Neutrophil (primary cell): ENCODE data around the gene EBF3.

Experiments used
- H3K27ac ChIP-seq: fragments of 200-600 bp; sonication (generic); 2 replicates; pipeline ENCODE4 v1.5.1; 2016; ENCODE audit warnings: mild to moderate bottlenecking, moderate library complexity
- H3K27me3 ChIP-seq: fragments of 200-600 bp; sonication (generic); 2 replicates; pipeline ENCODE4 v1.6.0; 2016; ENCODE audit warnings: mild to moderate bottlenecking
- H3K36me3 ChIP-seq: fragments of 200-600 bp; sonication (generic); 2 replicates; pipeline ENCODE4 v1.5.1; 2017
- H3K4me1 ChIP-seq, 2 experiments: fragments of 200-600 bp in 1 of 2; sonication (generic) in 1 of 2; 1 replicate in 1 of 2; 2 replicates in 1 of 2; pipeline versions ENCODE4 v1.5.1 to v1.6.1; 2013 to 2016; ENCODE audit warnings: low read depth in 1 of 2, low read length in 1 of 2, mild to moderate bottlenecking in 1 of 2, moderate library complexity in 1 of 2; ENCODE audit not compliant: control insufficient read depth in 1 of 2, insufficient read depth in 1 of 2
- H3K4me3 ChIP-seq, 2 experiments: fragments of 200-600 bp in 1 of 2; sonication (generic) in 1 of 2; 1 replicate in 1 of 2; 2 replicates in 1 of 2; pipeline ENCODE4 v1.5.1; 2013 to 2016; ENCODE audit warnings: low read depth in 1 of 2, low read length in 1 of 2, mild to moderate bottlenecking in 1 of 2, moderate library complexity in 1 of 2
- H3K9me3 ChIP-seq: fragments of 200-600 bp; sonication (generic); 2 replicates; pipeline ENCODE4 v1.5.1; 2016
- CTCF ChIP-seq: fragments of 200-600 bp; sonication (generic); IDR thresholded peaks from 2 replicates; pipeline ENCODE4 v1.5.1; 2016; ENCODE audit warnings: antibody characterized with exemption

EBF3 gene

GRCh38 chr10:129962872-129963640 lies 1.0 kb downstream of the EBF3 start:
- no peaks in the 10 kb centered on the region for H3K36me3 ChIP-seq
- peaks cover 9 to 15% of the 10 kb centered on the region in 2 experiments for H3K4me1 ChIP-seq
- peak overlapping the region in 1 of 2 experiments; percentile 8 for H3K4me3 ChIP-seq
- H3K27me3 ChIP-seq: peaks cover 100% of the 10 kb centered on the region
- no peak overlapping the region for H3K27ac ChIP-seq
- H3K9me3 ChIP-seq: no peaks in the 10 kb centered on the region
- TF ChIP-seq CTCF: no peak

GRCh38 chr10:129962031-129962871 lies 1.8 kb downstream of the EBF3 start:
- H3K36me3 ChIP-seq: no peaks in the 10 kb centered on the region
- H3K4me1 ChIP-seq: peaks cover 9 to 15% of the 10 kb centered on the region in 2 experiments
- no peaks in the 10 kb centered on the region for H3K9me3 ChIP-seq
- peaks cover 100% of the 10 kb centered on the region for H3K27me3 ChIP-seq
- no peak for TF ChIP-seq CTCF
- H3K27ac ChIP-seq: no peak overlapping the region
- no peak overlapping the region for H3K4me3 ChIP-seq

- Histone ChIP-seq H3K9me3 (no peaks in the 10 kb centered on the region), H3K4me1 (peaks cover 9 to 15% of the 10 kb centered on the region in 2 experiments), H3K27me3 (peaks cover 100% of the 10 kb centered on the region), H3K27ac (no peak overlapping the region), H3K4me3 (no peak overlapping the region), H3K36me3 (no peaks in the 10 kb centered on the region)
- TF ChIP-seq CTCF: no peak
Measured at GRCh38 chr10:129961157-129961701, 2.8 kb downstream of the EBF3 start.

GRCh38 chr10:129960481-129961156 lies 3.5 kb downstream of the EBF3 start:
- H3K9me3 ChIP-seq: no peaks in the 10 kb centered on the region
- H3K4me3 ChIP-seq: no peak overlapping the region
- no peak overlapping the region for H3K27ac ChIP-seq
- peaks cover 100% of the 10 kb centered on the region for H3K27me3 ChIP-seq
- peaks cover 9 to 15% of the 10 kb centered on the region in 2 experiments for H3K4me1 ChIP-seq
- TF ChIP-seq CTCF: no peak
- no peaks in the 10 kb centered on the region for H3K36me3 ChIP-seq
